SU-DHL-6 (cell line): ENCODE measurements around the gene CWC27.

Source experiments
- H2AFZ ChIP-seq: fragments of 200-600 bp; sonication (generic); 2 replicates; pipeline ENCODE4 v1.6.1; 2014; ENCODE audit warnings: low read depth, mild to moderate bottlenecking, moderate library complexity, mixed read lengths, antibody characterized with exemption, low read length; ENCODE audit not compliant: severe bottlenecking
- H3F3A ChIP-seq: fragments of 200-600 bp; shearing (Covaris generic); 2 replicates; pipeline ENCODE4 v1.6.0; 2016; ENCODE audit warnings: antibody characterized with exemption, mild to moderate bottlenecking; ENCODE audit not compliant: insufficient read depth
- H3K27ac ChIP-seq: fragments of 200-600 bp; sonication (generic); 2 replicates; pipeline ENCODE4 v1.5.1; 2016; ENCODE audit warnings: low read depth, mild to moderate bottlenecking, low read length, moderate library complexity, mixed read lengths
- H3K27me3 ChIP-seq: fragments of 200-600 bp; sonication (generic), shearing (Covaris generic); 2 replicates; pipeline ENCODE4 v1.6.0; 2014; ENCODE audit warnings: mild to moderate bottlenecking, low read length
- H3K36me3 ChIP-seq: fragments of 200-600 bp; sonication (generic); 2 replicates; pipeline ENCODE4 v1.6.1; 2014; ENCODE audit warnings: mild to moderate bottlenecking, low read length, mixed read lengths
- H3K4me2 ChIP-seq: fragments of 300-600, 200-600 bp; shearing (Covaris generic), sonication (generic); 2 replicates; pipeline ENCODE4 v1.6.0; 2014; ENCODE audit warnings: low read length, low read depth, mild to moderate bottlenecking; ENCODE audit not compliant: poor library complexity, severe bottlenecking
- H3K4me3 ChIP-seq: fragments of 200-600 bp; sonication (generic); 2 replicates; pipeline ENCODE4 v1.5.1; 2014; ENCODE audit warnings: antibody characterized with exemption, low read length, mild to moderate bottlenecking, mixed read lengths; ENCODE audit not compliant: insufficient read depth, poor library complexity, severe bottlenecking
- H3K79me2 ChIP-seq: fragments of 200-600 bp; sonication (generic); 2 replicates; pipeline ENCODE4 v1.6.1; 2014; ENCODE audit warnings: mild to moderate bottlenecking, low read length, moderate library complexity; ENCODE audit not compliant: insufficient read depth
- H3K9ac ChIP-seq: fragments of 200-600 bp; sonication (generic); 2 replicates; pipeline ENCODE4 v1.7.0; 2014; ENCODE audit warnings: mild to moderate bottlenecking, low read length
- H3K9me2 ChIP-seq: fragments of 200-600 bp; sonication (generic); replicated peaks from 2 replicates; pipeline ENCODE4 v1.6.1; 2014; ENCODE audit warnings: low read length; ENCODE audit not compliant: insufficient read depth
- H3K9me3 ChIP-seq: fragments of 200-600 bp; sonication (generic); 2 replicates; pipeline ENCODE4 v1.6.1; 2014; ENCODE audit warnings: low read length, mixed read lengths; ENCODE audit not compliant: insufficient read depth
- H4K20me1 ChIP-seq: fragments of 200-600 bp; sonication (generic); 2 replicates; pipeline ENCODE4 v1.6.1; 2014; ENCODE audit warnings: low read depth, mild to moderate bottlenecking, antibody characterized with exemption, low read length, moderate library complexity, mixed read lengths
- EZH2phosphoT487 ChIP-seq: fragments of 200-600 bp; sonication (generic), shearing (Covaris generic); conservative IDR thresholded peaks from 2 replicates; pipeline ENCODE4 v1.6.1; 2018; ENCODE audit warnings: mild to moderate bottlenecking, antibody characterized with exemption, low read length, moderate library complexity, mixed read lengths
- TF ChIP-seq, protein P1 (sequence below): fragments of 200-600 bp; sonication (generic); IDR thresholded peaks from one replicate; pipeline ENCODE4 v1.5.1; 2017; ENCODE audit warnings: antibody characterized with exemption, mild to moderate bottlenecking, low read length, moderate library complexity; ENCODE audit not compliant: insufficient read depth, poor library complexity, severe bottlenecking

CWC27 gene

DNA sequence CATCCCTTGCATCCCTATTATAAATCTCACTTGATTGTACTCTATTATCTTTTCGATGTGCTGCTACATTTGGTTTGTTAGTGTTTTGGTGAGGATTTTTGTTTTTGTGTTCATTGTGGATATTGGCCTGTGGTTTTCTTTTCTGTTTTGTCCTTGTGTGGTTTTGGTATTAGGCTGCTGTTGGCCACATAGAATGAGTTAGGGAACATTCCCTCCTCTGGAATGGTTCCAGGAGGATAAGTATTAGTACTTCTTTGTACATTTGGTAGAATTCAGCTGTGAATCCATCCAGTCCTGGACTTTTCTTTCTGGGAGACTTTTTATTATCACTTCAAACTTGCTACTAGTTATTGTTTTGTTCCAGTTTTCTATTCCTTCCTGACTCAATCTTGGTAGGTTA lies 287.2 kb downstream of the CWC27 start:
- no peaks in the 10 kb centered on the region for H3K9me3 ChIP-seq
- no peaks in the 10 kb centered on the region for H3K79me2 ChIP-seq
- no peaks in the 10 kb centered on the region for H3K36me3 ChIP-seq
- H3K4me3 ChIP-seq: no peak overlapping the region
- H3K9me2 ChIP-seq: no peaks in the 10 kb centered on the region
- H4K20me1 ChIP-seq: no peaks in the 10 kb centered on the region
- H3F3A ChIP-seq: no peaks in the 10 kb centered on the region
- no peak overlapping the region for H3K4me2 ChIP-seq
- no peak overlapping the region for H3K9ac ChIP-seq
- TF ChIP-seq, protein P1, sequence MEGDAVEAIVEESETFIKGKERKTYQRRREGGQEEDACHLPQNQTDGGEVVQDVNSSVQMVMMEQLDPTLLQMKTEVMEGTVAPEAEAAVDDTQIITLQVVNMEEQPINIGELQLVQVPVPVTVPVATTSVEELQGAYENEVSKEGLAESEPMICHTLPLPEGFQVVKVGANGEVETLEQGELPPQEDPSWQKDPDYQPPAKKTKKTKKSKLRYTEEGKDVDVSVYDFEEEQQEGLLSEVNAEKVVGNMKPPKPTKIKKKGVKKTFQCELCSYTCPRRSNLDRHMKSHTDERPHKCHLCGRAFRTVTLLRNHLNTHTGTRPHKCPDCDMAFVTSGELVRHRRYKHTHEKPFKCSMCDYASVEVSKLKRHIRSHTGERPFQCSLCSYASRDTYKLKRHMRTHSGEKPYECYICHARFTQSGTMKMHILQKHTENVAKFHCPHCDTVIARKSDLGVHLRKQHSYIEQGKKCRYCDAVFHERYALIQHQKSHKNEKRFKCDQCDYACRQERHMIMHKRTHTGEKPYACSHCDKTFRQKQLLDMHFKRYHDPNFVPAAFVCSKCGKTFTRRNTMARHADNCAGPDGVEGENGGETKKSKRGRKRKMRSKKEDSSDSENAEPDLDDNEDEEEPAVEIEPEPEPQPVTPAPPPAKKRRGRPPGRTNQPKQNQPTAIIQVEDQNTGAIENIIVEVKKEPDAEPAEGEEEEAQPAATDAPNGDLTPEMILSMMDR: no peak
- TF ChIP-seq EZH2phosphoT487: no peak
- H2AFZ ChIP-seq: no peak overlapping the region
- H3K27me3 ChIP-seq: no peaks in the 10 kb centered on the region
- H3K27ac ChIP-seq: no peak overlapping the region

DNA sequence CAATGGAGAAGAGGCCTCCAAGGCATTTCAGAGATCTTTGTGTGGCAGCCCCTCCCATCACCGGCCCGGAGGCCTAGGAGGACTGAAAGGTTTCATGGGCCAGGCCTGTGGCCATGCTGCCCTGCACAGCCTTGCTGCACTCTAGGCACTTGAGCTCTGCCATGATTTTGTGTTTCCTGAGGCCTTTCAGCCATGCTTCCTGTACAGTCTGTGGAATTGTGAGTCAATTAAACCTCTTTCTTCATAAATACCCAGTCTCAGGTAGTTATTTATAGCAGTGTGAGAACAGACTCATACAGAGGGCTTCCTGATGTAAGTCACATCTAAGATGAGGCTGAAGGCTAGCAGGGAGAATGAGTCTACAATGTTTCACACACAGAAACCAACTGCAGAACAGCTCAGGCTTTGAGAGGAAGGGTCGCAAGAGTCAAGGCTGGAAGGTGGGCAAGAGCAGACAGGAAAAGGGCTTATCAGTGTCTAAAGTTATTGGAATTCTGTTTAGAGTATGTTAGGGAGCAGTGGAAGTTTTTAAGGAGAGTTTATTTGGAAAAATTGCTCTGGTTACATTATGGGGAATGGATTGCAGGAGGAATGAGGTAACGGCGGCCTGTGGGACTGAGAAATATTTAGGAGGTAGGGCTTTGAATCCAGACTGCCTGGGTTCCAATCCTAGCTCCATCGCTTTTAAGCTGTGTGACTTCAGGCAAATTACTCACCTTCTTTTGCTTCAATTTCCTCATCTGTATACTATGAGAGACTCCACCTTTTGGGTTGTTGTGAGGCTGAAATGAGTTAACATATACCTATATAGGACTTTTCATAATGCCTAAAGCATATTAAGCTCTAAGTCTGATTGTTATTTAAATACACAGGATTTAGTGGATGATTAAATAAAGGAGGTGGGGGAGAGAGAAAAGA lies 291.2 kb downstream of the CWC27 start:
- Histone ChIP-seq H3K36me3 (no peaks in the 10 kb centered on the region), H3K9ac (no peak overlapping the region), H4K20me1 (no peaks in the 10 kb centered on the region), H3K4me2 (no peak overlapping the region), H3F3A (no peaks in the 10 kb centered on the region), H3K9me3 (no peaks in the 10 kb centered on the region), H3K4me3 (no peak overlapping the region), H3K79me2 (no peaks in the 10 kb centered on the region), H3K27ac (no peak overlapping the region), H3K27me3 (no peaks in the 10 kb centered on the region), H2AFZ (no peak overlapping the region), H3K9me2 (no peaks in the 10 kb centered on the region)
- TF ChIP-seq, protein P1: no peak
- TF ChIP-seq EZH2phosphoT487: no peak

DNA sequence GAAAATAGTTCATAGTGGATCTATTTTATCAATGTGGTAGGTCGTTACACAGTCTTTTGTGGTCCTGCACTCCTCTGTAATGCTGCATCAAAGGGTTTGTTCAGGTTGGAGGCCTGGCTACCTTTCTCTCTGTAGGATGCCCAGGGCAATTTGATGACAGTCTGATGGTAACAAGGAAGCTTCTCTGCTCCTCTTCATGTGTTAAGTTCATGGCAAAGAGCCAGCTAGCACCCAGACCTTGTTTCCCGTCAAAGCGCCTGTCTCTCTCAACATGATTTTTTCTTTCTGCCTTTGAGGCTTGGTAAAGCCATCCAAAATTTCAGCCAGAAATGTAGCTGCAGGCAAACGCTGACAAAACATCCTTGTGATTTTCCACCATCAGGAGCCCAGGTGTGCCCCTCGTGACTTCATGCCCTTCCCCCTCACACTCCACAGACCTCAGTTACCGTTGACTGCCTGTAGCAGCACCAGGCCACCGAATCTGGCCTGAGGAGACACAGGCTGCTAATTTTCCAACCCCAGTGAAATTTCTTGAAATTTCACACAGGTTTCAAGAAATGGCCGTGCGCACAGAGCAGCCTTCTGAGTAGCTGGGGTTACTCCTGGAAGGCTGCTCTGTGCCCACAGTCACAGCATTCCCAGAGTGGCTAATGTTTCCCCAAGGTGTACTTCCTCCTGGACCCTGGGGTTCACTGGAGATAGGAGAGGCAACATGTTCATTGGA lies 292.7 kb downstream of the CWC27 start:
- H3K27ac ChIP-seq: no peak overlapping the region
- no peaks in the 10 kb centered on the region for H3K9me2 ChIP-seq
- TF ChIP-seq, protein P1: no peak
- no peak for TF ChIP-seq EZH2phosphoT487
- no peak overlapping the region for H3K9ac ChIP-seq
- no peaks in the 10 kb centered on the region for H3F3A ChIP-seq
- peak overlapping the region; percentile 0 for H2AFZ ChIP-seq
- no peak overlapping the region for H3K4me3 ChIP-seq
- no peaks in the 10 kb centered on the region for H3K27me3 ChIP-seq
- H3K4me2 ChIP-seq: no peak overlapping the region
- H3K79me2 ChIP-seq: no peaks in the 10 kb centered on the region
- H3K9me3 ChIP-seq: no peaks in the 10 kb centered on the region
- H4K20me1 ChIP-seq: no peaks in the 10 kb centered on the region
- H3K36me3 ChIP-seq: no peaks in the 10 kb centered on the region
